ENCODE results near the gene SPRN.
"Not testable (repeated sequence)": the region's sequence is repeated elsewhere in the genome, so short reads cannot be mapped to it uniquely, and the experiment has no call there.

Gene SPRN

DNA sequence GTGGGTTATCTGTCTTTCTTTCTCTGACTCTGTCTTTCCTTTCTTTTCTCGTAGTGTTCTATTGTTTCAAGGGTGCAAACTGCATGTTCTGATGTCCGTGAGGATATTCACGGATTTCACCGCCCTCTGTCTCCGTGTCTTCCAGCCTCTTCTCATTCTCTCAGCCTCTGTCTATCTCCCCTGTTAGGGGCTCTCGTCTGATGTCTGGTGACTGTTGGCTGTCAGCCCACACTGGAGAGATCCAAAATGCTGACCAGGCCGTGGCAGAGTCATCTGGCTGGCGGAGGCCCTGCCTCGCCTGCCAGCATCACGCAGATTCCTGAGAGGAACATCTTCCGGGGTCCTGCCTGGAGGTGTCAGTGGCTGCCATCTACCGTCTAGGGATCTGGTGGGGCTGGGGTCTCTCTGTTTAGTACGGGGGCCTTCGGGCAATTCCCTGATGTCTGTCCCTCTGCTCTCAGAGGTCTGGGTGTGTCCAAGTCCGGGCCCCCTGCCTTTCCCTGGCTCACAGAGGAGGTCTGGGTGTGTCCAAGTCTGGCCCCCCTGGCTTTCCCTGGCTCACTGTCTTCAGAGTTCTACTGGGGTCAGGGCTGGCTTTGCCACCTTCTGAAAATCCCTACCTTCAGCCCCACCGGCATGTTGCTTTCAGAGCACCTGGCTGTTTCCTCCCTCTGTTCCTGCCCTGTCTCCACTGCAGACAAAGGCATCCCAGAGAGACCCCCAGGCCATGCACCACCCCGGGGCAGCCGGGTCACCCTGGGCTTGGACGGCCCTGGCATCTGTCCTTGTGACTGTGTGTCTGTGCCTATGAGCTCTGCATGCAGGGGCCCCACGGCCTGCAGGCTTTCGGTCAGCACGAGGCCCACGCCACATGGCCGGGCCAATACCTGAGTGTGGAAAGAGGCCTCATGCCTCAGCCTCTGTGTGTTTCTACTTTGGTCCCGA lies 15.4 kb upstream of the SPRN start:
- no peak for DNase-seq

DNA sequence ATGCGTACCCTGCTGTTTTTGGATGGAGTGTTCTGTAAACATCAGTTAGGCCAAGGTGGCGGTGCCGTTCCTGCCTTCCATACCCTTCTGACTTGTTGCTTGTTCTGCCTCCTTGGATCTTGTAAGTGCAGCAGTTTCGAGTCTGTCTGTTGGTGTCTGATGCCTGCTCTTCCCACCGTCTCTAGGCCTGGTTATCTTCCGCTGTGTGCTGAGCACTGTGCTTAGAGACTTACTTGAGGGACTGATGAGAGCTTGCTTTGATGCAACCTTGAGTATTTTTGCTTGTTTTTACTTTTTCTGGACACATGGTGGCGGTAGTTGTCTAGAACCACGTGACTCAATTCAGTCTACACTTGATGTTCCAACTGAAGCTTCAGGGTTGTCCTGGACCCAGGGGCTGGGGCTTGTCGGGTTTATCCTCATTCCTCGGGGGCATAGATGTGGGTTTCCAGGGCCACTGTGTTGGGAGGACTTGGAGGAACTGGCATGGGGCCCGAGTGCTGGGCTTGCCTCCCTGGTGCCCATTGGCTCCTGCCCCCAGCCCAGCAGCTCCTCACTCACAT lies 14.4 kb upstream of the SPRN start:
- DNase-seq: no peak

GRCh38 chr10:133432789-133433188 lies 8.4 kb upstream of the SPRN start:
- not testable (repeated sequence) for DNase-seq

DNA sequence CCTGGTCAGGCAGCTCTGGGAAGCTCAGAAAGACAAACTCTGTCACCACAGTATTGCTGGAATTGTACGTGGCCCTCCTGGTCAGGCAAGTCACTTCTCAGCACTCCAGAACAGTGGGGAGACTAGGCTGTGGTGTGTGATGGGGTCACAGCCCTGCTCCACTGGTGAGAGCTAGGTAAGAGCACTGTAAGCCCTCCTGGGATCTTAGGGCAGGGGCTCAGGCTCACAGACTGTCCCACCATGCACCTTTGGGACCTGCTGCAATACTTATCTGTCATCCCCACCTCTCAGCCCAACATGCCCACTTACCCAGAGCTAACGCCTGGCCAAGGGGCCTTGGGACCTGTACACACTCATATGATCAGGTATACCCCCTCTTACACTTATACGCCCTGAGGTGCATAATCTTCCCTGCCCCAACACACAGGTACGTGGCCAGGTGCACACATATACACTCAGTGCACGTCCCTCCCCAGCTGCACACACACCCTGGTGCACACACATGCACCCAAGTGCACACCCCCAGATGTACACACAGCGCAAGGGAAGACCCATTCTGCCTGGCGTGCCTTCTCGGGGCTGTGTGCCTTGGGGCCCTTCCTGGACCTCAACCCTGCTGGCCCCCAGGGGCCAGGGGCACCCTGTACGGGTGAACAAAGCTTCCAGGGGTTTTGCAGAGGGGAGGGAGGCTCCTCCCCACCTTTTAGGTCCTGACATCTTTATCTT lies 7.6 kb upstream of the SPRN start:
- DNase-seq: not testable (repeated sequence)

- DNase-seq: not testable (repeated sequence)
Observed at GRCh38 chr10:133429571-133429970, 5.1 kb upstream of the SPRN start.

GRCh38 chr10:133424102-133424501 lies 323 bp downstream of the SPRN start:
- DNase-seq: not testable (repeated sequence)

GRCh38 chr10:133422807-133423771 lies 1.3 kb downstream of the SPRN start:
- no peak for DNase-seq

- DNase-seq: no peak
Observed at GRCh38 chr10:133422223-133422806, 2.1 kb downstream of the SPRN start.

- no peak for DNase-seq
Observed at GRCh38 chr10:133421336-133422222, 2.8 kb downstream of the SPRN start.

- DNase-seq: no peak
Observed at GRCh38 chr10:133420579-133420978, 3.8 kb downstream of the SPRN start.

DNA sequence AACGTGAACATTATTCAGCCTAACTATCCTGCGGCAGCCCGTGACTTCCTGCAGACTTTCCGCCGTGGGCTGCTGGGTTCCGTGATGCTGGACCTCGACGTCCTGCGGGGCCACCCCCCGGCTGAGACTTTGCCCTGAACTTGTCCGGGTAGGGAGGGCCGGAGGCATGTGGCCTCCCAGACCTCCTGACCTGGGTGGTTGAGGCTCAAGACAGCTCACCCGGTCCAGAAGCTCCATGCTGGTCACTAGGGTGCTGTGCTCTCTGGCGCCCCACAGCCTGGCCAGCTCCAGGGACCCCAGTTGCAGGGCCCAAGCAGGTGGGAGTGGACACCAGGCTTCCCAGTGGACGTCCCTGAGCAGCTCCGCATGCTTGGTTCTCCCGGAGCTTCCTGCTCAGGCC lies 4.4 kb downstream of the SPRN start:
- DNase-seq: no peak

GRCh38 chr10:133419211-133419950 lies 5.0 kb downstream of the SPRN start:
- DNase-seq: no peak

DNA sequence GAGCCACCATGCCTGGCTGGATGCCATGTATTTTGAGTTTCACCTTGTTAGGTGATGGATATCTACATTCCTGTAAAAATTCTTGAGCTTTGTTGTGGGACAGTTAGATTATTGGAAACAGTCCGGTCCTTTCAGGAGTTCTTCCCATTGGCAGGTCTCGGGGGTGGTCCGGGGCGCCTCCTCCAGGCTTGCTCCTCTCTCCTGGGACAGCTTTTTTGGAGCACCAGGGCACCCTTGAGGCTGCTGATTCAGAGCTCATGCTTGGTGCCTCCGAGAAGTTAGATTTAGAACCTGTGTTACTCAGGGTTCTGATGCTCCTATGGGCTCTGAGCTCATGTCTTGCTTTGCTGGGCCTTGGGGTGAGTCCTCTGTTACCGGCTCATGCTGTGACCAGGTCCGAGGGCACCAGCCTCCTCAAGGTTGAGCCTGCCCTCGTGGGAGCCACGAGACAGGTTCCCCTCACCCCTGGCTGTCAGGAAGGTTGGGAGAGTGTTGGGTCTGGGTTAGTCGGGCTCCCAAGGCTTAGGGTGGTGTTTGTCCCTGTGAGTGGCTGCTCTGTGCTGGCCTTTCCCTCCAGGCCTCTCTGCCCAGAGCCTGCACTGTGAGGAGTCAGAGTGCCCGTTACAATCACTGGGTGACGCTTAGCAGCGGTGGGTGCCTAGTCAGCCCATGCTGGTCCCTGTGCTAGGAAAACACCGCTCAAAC lies 6.0 kb downstream of the SPRN start:
- no peak for DNase-seq

- DNase-seq: no peak
Observed at GRCh38 chr10:133415752-133416151, 8.7 kb downstream of the SPRN start.

DNA sequence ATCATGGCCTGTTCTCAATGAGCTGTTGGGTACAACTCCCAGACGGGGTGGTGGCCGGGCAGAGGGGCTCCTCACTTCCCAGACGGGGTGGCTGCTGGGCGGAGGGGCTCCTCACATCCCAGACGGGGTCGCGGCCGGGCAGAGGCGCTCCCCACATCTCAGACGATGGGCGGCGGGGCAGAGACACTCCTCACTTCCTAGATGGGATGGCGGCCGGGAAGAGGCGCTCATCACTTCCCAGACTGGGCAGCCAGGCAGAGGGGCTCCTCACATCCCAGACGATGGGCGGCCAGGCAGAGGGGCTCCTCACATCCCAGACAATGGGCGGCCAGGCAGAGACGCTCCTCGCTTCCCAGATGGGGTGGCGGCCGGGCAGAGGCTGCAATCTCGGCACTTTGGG lies 10.0 kb downstream of the SPRN start:
- DNase-seq: not testable (repeated sequence)

GRCh38 chr10:133412381-133412711 lies 12.1 kb downstream of the SPRN start:
- DNase-seq: no peak

DNA sequence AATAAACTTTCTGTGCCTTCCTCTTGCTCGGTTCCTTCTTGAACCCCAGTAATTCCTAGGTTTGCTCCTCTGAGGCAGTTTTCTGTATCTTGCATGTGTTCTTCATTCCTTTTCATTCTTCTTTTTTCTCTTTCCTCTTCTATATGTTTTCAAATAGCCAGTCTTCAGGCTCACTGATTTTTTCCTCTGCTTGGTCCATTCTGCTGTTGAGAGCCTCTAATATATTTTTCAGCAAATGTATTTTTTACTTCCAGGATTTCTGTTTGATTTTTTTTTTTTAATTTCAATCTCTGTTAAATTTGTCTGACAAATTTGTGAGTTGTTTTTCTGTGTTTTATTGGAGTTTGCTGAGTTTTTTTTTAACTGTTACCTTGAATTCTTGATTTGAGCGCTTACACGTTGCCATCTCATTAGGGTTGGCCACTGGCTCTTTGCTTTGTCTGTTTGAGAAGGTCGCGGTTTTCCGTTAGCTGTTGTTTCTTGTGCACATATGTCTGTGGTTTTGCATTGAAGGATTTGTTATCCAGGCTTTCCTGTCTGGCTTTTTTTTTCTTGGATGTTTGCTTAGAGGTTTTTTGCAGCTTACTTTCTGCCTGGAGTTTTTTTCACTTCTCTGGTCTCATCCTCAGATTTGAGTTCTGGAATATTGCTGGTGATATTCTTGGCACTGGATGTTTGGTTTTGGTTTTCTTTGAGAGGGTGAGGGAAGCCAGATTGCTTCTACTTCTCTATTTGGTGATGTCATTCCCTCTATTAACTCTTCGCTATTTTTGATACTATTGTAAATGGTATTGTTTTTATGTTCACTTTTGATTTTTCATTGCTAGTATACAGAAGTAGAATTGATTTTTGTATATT lies 12.7 kb downstream of the SPRN start:
- DNase-seq: no peak

GRCh38 chr10:133405844-133406527 lies 18.4 kb downstream of the SPRN start:
- DNase-seq: no peak
